Measurements from ENCODE around the gene MVB12B. TPM values are rescaled to one million over a fixed set of nuclear protein-coding genes. Genes with fewer than 3 reads are reported as not detected.

The MVB12B gene
- total and polyA plus RNA-seq, 2 of the 8 experiments (the other 6 are each of a cell fraction or from before 2014, with no cell fraction given), result 2.6 to 5.0 TPM

DNA sequence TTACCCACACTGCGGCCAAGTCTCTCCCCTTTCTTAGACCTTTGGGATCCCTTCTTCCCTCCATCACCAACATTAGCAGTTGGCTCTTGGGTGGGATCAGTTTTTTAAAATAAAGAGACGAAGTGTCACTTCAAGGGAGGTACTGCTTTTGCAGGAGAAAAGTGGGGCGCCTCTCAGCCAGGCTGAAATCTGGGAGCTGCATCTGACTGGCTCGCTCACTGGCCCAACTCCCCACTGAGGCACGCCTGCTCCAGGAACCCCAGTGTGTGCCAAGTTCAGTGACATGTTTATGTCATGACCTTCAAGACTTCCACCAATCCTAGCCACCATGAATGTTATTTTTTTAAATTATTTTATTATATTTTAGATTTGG, 130.5 kb downstream of the MVB12B start:
- H2BK15ac ChIP-seq (ENCODE audit: low read length), result no peak overlapping the region
- DNase-seq (ENCODE audit: low read depth in 1 of 2, low spot score in 2 of 2) (no peak), FAIRE-seq (no peak)
- H4K5ac ChIP-seq (ENCODE audit: insufficient read length, low read depth, low read length), result no peak overlapping the region
- no peak overlapping the region for H3K4ac ChIP-seq (replicated peaks; ENCODE audit: insufficient read length, low read depth, low read length)
- H3K27ac ChIP-seq (ENCODE audit: low read depth, low read length), result no peak overlapping the region
- H3K4me1 ChIP-seq (replicated peaks in 1 of 4; ENCODE audit: control insufficient read depth in 3 of 4, insufficient read depth in 4 of 4, low read length in 3 of 4), result peaks cover 0 to 4% (median 0%) of the 10 kb centered on the region in 4 experiments; a peak in 2 of 7 replicates
- WGBS, 2 experiments (ENCODE audit: extremely low coverage in 1 of 2, insufficient coverage in 1 of 2, insufficient read length in 1 of 2, insufficient replicate concordance in 2 of 2, low coverage in 1 of 2, low lambda C conversion rate in 2 of 2, missing lambda C conversion rate in 1 of 2), result 91% methylated on average over 4 of the region's 5 CpGs; no CpG with 5 or more reads in 1 of the 2 experiments
- H3K27me3 ChIP-seq (replicated peaks in 1 of 4; ENCODE audit: control insufficient read depth in 3 of 4, extremely low read depth in 1 of 4, insufficient read depth in 3 of 4, low read length in 3 of 4), result no peaks in the 10 kb centered on the region
- no peaks in the 10 kb centered on the region for H3K23me2 ChIP-seq (ENCODE audit: low read depth, low read length)
- no peaks in the 10 kb centered on the region for H3K9me3 ChIP-seq (ENCODE audit: insufficient read depth in 2 of 2, low read depth in 1 of 2, low read length in 1 of 2)
- H2AFZ ChIP-seq (ENCODE audit: low read length), result no peak overlapping the region
- H3K14ac ChIP-seq (ENCODE audit: insufficient read length), result no peak overlapping the region
- H2BK120ac ChIP-seq (replicated peaks; ENCODE audit: low read depth, low read length), result no peak overlapping the region
- CTCF ChIA-PET (ENCODE audit: partially characterized antibody), result interaction anchor here (1.2 to 2.1 kb wide), 3 partner anchors 13 to 39 kb away, joined by 3 to 7 read pairs (median 3); no protein-coding TSS in a partner anchor
- no peaks in the 10 kb centered on the region for H3K36me3 ChIP-seq (ENCODE audit: control insufficient read depth in 2 of 4, insufficient read depth in 4 of 4, low read length in 3 of 4)
- H2BK20ac ChIP-seq (ENCODE audit: low read length), result no peak overlapping the region
- no peak overlapping the region for H2BK12ac ChIP-seq (ENCODE audit: low read depth, low read length)
- POLR2A ChIA-PET (ENCODE audit: partially characterized antibody), result no interaction called here
- no peaks in the 10 kb centered on the region for H3K79me2 ChIP-seq (ENCODE audit: control insufficient read depth in 1 of 2, insufficient read depth in 2 of 2, low read length in 2 of 2)
- H3K4me2 ChIP-seq (ENCODE audit: insufficient read depth in 1 of 2, low read depth in 2 of 2, low read length in 2 of 2), result no peak overlapping the region
- H2AK5ac ChIP-seq (ENCODE audit: low read depth, low read length), result no peak overlapping the region
- no peak overlapping the region for H3K23ac ChIP-seq (ENCODE audit: insufficient read length)
- no peak for TF ChIP-seq EZH2 (IDR thresholded peaks at IDR 0.05; ENCODE audit: low read depth, low read length, severe bottlenecking)
- TF ChIP-seq POU5F1 (IDR thresholded peaks at IDR 0.05; ENCODE audit: low read depth, low read length), result no peak
- H4K20me1 ChIP-seq (replicated peaks in 1 of 2; ENCODE audit: control insufficient read depth in 1 of 2, insufficient read depth in 2 of 2, low read length in 2 of 2), result peaks cover 0 to 2% of the 10 kb centered on the region in 2 experiments
- H3K79me1 ChIP-seq (ENCODE audit: low read depth, low read length), result no peaks in the 10 kb centered on the region
- H3K9ac ChIP-seq (replicated peaks in 1 of 4; ENCODE audit: extremely low read depth in 1 of 4, low read depth in 3 of 4, low read length in 3 of 4), result no peak overlapping the region
- H4K8ac ChIP-seq (ENCODE audit: extremely low read depth, insufficient read depth, low read length), result no peak overlapping the region
- H3K4me3 ChIP-seq (ENCODE audit: extremely low read depth in 1 of 4, insufficient read depth in 2 of 4, low read depth in 3 of 4, low read length in 4 of 4), result no peak overlapping the region
- H2BK5ac ChIP-seq (ENCODE audit: low read depth, low read length), result no peak overlapping the region
- no peak overlapping the region for H4K91ac ChIP-seq (replicated peaks; ENCODE audit: insufficient read length, low read length)
- H3K56ac ChIP-seq (replicated peaks; ENCODE audit: insufficient read length, low read depth, low read length), result no peak overlapping the region
- H3K18ac ChIP-seq (ENCODE audit: extremely low read depth, low read length), result no peak overlapping the region
